Stimulated activated CD8-positive, alpha-beta memory T cell treated with anti-CD3 and anti-CD28 coated beads, Interleukin-2, amount 100 ng/mL, for 48 hours (primary cell): Measurements from ENCODE around the gene KIF2C.
"Not testable (repeated sequence)": the region's sequence is repeated elsewhere in the genome, so short reads cannot be mapped to it uniquely, and the experiment has no call there.

Experiments used
- DNase-seq, 2 donors: peaks; one replicate each; pipeline ENCODE4 v3.0.0-alpha.2; 2020; ENCODE audit warnings: low read depth in 2 of 2

Gene KIF2C

GRCh38 chr1:44719318-44719717, 20.3 kb upstream of the KIF2C start:
- no peak for DNase-seq

- no peak for DNase-seq
These were observed 19.4 kb upstream of the KIF2C start for GRCh38 chr1:44720281-44720680.

GRCh38 chr1:44721485-44722361, 17.9 kb upstream of the KIF2C start:
- DNase-seq = peak; percentile 57 to 73

GRCh38 chr1:44723064-44723463, 16.6 kb upstream of the KIF2C start:
- DNase-seq = no peak

GRCh38 chr1:44723496-44724295, 15.9 kb upstream of the KIF2C start:
- DNase-seq = peak in 1 of 2 donors; percentile 42

GRCh38 chr1:44724296-44724954, 15.2 kb upstream of the KIF2C start:
- no peak for DNase-seq

- no peak for DNase-seq
These were observed 14.5 kb upstream of the KIF2C start for GRCh38 chr1:44724955-44725698.

- DNase-seq = peak; percentile 92 to 94
These were observed 8.7 kb upstream of the KIF2C start, which contains the start of gene RNU5D-1 for GRCh38 chr1:44730741-44731512. TSS of gene RNU5D-1 (minus strand) at chr1:44731170.

- no peak for DNase-seq
These were observed 6.3 kb upstream of the KIF2C start for GRCh38 chr1:44733365-44733764.

- no peak for DNase-seq
These were observed 5.9 kb upstream of the KIF2C start for GRCh38 chr1:44733784-44734183.

GRCh38 chr1:44735992-44736391, 3.6 kb upstream of the KIF2C start:
- DNase-seq = no peak

GRCh38 chr1:44738953-44739306, 707 bp upstream of the KIF2C start:
- DNase-seq = not testable (repeated sequence)

GRCh38 chr1:44740179-44740617, 561 bp downstream of the KIF2C start:
- no peak for DNase-seq

GRCh38 chr1:44743211-44743610, 3.6 kb downstream of the KIF2C start:
- no peak for DNase-seq

- no peak for DNase-seq
These were observed 8.2 kb downstream of the KIF2C start for GRCh38 chr1:44747878-44748277.

GRCh38 chr1:44757420-44757819, 17.8 kb downstream of the KIF2C start:
- no peak for DNase-seq

- no peak for DNase-seq
These were observed 19.4 kb downstream of the KIF2C start for GRCh38 chr1:44759077-44759476.

GRCh38 chr1:44760876-44761275, 21.2 kb downstream of the KIF2C start:
- no peak for DNase-seq

GRCh38 chr1:44766421-44766820, 26.8 kb downstream of the KIF2C start:
- DNase-seq = not testable (repeated sequence)

GRCh38 chr1:44775078-44775929, 35.7 kb downstream of the KIF2C start, which contains the start of gene RPS8:
TSS of gene RPS8 (plus strand) at chr1:44775540. CDS start at chr1:44775597, 57 bp downstream.
- DNase-seq = peak; percentile 74 to 81
